SK-N-MC (cell line): ENCODE data around the gene LRRTM4.

Experiments used
- EZH2 ChIP-seq: fragments of 200-600 bp; sonication (generic); IDR thresholded peaks from one replicate; pipeline ENCODE4 v1.6.1; 2017; ENCODE audit warnings: antibody characterized with exemption
- FOXP2 ChIP-seq: optimal IDR thresholded peaks from 2 replicates; pipeline ENCODE3; 2011; ENCODE audit warnings: mild to moderate bottlenecking, moderate library complexity; ENCODE audit not compliant: insufficient read depth; ENCODE audit errors: extremely low read length, control extremely low read depth
- POLR2AphosphoS5 ChIP-seq: IDR thresholded peaks from 2 replicates; pipeline ENCODE4 v1.6.1; 2012; ENCODE audit warnings: mild to moderate bottlenecking, low read depth, low read length, borderline replicate concordance

DNA sequence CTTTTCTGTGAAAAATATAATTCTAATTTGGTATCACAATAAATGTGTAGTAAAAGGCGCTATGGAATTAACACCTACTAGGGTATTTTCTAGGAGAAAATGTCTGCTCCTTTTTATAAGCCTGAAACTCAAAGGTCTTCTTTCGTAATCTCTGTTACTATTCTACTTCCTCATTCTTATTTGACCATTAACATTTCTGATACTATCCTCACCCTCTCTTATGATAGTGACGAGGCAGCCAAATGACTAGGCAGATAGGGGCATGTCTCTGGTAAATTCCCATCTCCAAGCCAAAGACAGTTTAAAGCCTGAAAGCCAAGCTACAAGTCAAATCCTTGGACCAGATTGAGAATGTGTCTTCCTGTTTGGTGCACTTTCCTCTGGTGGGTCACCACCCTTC, 251.7 kb downstream of the LRRTM4 start:
- TF ChIP-seq EZH2 (no peak), POLR2AphosphoS5 (no peak), FOXP2 (no peak)
